IMR-90 (cell line): ENCODE measurements around the gene BGLAP.

Experiments
- CEBPB ChIP-seq: IDR thresholded peaks from 2 replicates; pipeline ENCODE4 v1.6.1; 2012; ENCODE audit warnings: low read depth, low read length, improper control_type of control experiment
- FOS ChIP-seq: fragments of 150-350 bp; IDR thresholded peaks from 2 replicates; pipeline ENCODE4 v1.6.1; 2016; ENCODE audit warnings: low read depth, low read length
- POLR2A ChIP-seq: IDR thresholded peaks from 2 replicates; pipeline ENCODE4 v1.6.1; 2012; ENCODE audit warnings: mild to moderate bottlenecking, low read depth, low read length
- SMC3 ChIP-seq: fragments of 150-350 bp; IDR thresholded peaks from 2 replicates; pipeline ENCODE4 v1.6.1; 2016; ENCODE audit warnings: low read depth, mild to moderate bottlenecking, antibody characterized with exemption, low read length, moderate library complexity
- TF ChIP-seq, protein P1 (sequence below): conservative IDR thresholded peaks from 2 replicates; pipeline ENCODE4 v1.5.1; 2012; ENCODE audit warnings: mild to moderate bottlenecking, low read depth, low read length, improper control_type of control experiment
- TF ChIP-seq, protein P2 (sequence below): fragments of 150-350 bp; IDR thresholded peaks from 2 replicates; pipeline ENCODE4 v1.6.1; 2017; ENCODE audit warnings: mild to moderate bottlenecking, antibody characterized with exemption, low read length, low read depth

DNA sequence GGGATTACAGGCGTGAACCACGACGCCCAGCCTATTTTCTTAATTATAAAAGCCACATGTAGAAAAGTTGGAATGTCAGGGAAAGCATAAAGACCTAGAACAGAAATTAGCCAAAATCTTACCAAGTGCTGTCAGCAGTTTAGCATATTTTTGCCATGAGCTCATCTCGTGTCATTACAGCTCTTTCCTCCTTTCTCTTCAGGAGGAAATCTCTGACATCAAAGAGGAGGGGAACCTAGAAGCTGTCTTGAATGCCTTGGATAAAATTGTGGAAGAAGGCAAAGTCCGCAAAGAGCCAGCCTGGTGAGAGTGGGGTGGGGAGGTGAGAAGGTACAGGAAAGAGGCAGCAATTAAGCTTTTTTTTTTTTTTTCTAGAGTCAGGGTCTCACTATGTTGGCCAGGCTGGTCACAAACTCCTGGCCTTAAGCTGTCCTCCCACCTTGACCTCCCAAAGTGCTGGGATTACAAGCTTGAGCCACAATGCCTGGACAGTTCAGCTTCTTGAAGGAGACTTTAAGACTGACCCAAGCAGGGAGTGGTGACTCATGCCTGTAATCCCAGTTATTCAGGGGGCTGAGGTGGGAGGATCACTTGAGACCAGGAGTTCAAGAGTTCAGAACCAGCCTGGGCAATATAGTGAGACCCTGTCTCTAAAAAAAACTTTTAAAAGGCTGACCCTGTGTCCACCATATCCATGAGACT lies 8.4 kb upstream of the BGLAP start:
- TF ChIP-seq, protein P1, sequence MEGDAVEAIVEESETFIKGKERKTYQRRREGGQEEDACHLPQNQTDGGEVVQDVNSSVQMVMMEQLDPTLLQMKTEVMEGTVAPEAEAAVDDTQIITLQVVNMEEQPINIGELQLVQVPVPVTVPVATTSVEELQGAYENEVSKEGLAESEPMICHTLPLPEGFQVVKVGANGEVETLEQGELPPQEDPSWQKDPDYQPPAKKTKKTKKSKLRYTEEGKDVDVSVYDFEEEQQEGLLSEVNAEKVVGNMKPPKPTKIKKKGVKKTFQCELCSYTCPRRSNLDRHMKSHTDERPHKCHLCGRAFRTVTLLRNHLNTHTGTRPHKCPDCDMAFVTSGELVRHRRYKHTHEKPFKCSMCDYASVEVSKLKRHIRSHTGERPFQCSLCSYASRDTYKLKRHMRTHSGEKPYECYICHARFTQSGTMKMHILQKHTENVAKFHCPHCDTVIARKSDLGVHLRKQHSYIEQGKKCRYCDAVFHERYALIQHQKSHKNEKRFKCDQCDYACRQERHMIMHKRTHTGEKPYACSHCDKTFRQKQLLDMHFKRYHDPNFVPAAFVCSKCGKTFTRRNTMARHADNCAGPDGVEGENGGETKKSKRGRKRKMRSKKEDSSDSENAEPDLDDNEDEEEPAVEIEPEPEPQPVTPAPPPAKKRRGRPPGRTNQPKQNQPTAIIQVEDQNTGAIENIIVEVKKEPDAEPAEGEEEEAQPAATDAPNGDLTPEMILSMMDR: no peak
- TF ChIP-seq, protein P2, sequence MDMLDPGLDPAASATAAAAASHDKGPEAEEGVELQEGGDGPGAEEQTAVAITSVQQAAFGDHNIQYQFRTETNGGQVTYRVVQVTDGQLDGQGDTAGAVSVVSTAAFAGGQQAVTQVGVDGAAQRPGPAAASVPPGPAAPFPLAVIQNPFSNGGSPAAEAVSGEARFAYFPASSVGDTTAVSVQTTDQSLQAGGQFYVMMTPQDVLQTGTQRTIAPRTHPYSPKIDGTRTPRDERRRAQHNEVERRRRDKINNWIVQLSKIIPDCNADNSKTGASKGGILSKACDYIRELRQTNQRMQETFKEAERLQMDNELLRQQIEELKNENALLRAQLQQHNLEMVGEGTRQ: no peak
- TF ChIP-seq SMC3 (no peak), POLR2A (no peak), FOS (peak; percentile 73), CEBPB (no peak)
